ENCODE data around the gene CACNB4. TPM values are rescaled to one million over a fixed set of nuclear protein-coding genes. Genes with fewer than 3 reads are reported as not detected.

CACNB4 gene
- total RNA-seq, 4 donors from 2014 or later = 3.5 to 4.8 (median 4.3) TPM

- no peak for TF ChIP-seq EP300 (IDR thresholded peaks at IDR 0.05)
- TF ChIP-seq POLR2A (IDR thresholded peaks at IDR 0.05) = no peak
- TF ChIP-seq, protein P1, sequence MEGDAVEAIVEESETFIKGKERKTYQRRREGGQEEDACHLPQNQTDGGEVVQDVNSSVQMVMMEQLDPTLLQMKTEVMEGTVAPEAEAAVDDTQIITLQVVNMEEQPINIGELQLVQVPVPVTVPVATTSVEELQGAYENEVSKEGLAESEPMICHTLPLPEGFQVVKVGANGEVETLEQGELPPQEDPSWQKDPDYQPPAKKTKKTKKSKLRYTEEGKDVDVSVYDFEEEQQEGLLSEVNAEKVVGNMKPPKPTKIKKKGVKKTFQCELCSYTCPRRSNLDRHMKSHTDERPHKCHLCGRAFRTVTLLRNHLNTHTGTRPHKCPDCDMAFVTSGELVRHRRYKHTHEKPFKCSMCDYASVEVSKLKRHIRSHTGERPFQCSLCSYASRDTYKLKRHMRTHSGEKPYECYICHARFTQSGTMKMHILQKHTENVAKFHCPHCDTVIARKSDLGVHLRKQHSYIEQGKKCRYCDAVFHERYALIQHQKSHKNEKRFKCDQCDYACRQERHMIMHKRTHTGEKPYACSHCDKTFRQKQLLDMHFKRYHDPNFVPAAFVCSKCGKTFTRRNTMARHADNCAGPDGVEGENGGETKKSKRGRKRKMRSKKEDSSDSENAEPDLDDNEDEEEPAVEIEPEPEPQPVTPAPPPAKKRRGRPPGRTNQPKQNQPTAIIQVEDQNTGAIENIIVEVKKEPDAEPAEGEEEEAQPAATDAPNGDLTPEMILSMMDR (IDR thresholded peaks at IDR 0.05) = no peak
- no peaks in the 10 kb centered on the region for H3K9me3 ChIP-seq
- no peaks in the 10 kb centered on the region for H3K4me1 ChIP-seq
- H3K27ac ChIP-seq = no peak overlapping the region
- 44 to 65% methylated on average over 2 of the region's 2 CpGs for WGBS, 2 donors
- H3K36me3 ChIP-seq = no peaks in the 10 kb centered on the region
- H3K27me3 ChIP-seq = no peaks in the 10 kb centered on the region
- DNase-seq (ENCODE audit: low spot score in 2 of 2) = no peak
- no peak overlapping the region for H3K4me3 ChIP-seq
Observed at GRCh38 chr2:151953467-151953866, 145.4 kb downstream of the CACNB4 start.

DNA sequence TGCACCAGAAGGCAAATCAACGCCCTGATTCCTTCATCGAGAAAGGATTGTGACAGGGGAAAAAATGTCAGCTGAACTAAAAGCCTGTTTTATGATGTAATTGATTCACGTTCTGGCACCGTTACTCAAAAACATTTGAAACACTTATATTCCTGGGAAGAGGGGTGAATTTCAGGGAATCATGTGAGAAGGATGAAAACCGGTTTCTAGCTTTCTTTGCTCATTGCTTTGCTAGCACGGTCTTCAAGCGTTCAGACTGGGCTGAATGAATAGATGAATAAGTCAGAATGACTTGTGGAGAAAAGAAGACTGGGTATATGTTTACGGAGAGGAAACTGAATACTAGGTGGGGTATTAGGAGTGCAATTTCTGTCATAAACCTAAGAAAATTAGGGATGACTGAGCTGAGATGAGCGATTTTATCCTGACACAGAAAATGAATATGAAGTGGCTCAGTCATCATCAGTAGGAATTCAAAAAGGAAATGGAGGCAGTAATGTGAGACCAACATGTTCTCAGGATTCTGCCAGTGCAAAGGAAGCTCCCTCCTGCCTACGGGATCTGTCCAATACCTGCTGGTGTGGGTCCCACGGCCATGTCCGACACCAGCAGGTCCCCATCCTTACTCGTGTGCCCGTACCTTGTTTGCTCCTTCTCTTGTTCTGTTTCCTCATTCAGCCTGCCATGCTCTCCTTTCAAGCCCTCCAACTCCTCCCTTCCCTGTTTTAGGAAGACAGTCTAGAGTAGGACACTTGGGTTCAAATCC, 146.0 kb downstream of the CACNB4 start:
- DNase-seq (ENCODE audit: low spot score in 2 of 2) = no peak
- H3K27ac ChIP-seq = no peak overlapping the region
- H3K4me1 ChIP-seq = peaks cover 0 to 4% (median 0%) of the 10 kb centered on the region in 4 donors
- 83 to 85% methylated on average over 14 of the region's 14 CpGs for WGBS, 2 donors
- H3K9me3 ChIP-seq = no peaks in the 10 kb centered on the region
- H3K36me3 ChIP-seq = no peaks in the 10 kb centered on the region
- H3K27me3 ChIP-seq = no peaks in the 10 kb centered on the region
- H3K4me3 ChIP-seq = no peak overlapping the region
- TF ChIP-seq, protein P1 (IDR thresholded peaks at IDR 0.05) = no peak
- no peak for TF ChIP-seq EP300 (IDR thresholded peaks at IDR 0.05)
- TF ChIP-seq POLR2A (IDR thresholded peaks at IDR 0.05) = no peak

GRCh38 chr2:151947813-151948165, 151.1 kb downstream of the CACNB4 start:
- H3K36me3 ChIP-seq = no peaks in the 10 kb centered on the region
- DNase-seq (ENCODE audit: low spot score in 2 of 2) = no peak
- peak overlapping the region in 3 of 4 donors; percentile 10 to 39 (median 23) for H3K4me3 ChIP-seq
- peak overlapping the region in 2 of 4 donors; percentile 25 to 26 for H3K27ac ChIP-seq
- 34 to 48% methylated on average over 5 of the region's 5 CpGs for WGBS, 2 donors
- no peaks in the 10 kb centered on the region for H3K27me3 ChIP-seq
- TF ChIP-seq, protein P1 (IDR thresholded peaks at IDR 0.05) = no peak
- TF ChIP-seq POLR2A (IDR thresholded peaks at IDR 0.05) (no peak), EP300 (IDR thresholded peaks at IDR 0.05) (no peak)
- H3K9me3 ChIP-seq = peaks cover 0 to 4% (median 0%) of the 10 kb centered on the region in 4 donors
- peaks cover 0 to 16% (median 4%) of the 10 kb centered on the region in 4 donors for H3K4me1 ChIP-seq

DNA sequence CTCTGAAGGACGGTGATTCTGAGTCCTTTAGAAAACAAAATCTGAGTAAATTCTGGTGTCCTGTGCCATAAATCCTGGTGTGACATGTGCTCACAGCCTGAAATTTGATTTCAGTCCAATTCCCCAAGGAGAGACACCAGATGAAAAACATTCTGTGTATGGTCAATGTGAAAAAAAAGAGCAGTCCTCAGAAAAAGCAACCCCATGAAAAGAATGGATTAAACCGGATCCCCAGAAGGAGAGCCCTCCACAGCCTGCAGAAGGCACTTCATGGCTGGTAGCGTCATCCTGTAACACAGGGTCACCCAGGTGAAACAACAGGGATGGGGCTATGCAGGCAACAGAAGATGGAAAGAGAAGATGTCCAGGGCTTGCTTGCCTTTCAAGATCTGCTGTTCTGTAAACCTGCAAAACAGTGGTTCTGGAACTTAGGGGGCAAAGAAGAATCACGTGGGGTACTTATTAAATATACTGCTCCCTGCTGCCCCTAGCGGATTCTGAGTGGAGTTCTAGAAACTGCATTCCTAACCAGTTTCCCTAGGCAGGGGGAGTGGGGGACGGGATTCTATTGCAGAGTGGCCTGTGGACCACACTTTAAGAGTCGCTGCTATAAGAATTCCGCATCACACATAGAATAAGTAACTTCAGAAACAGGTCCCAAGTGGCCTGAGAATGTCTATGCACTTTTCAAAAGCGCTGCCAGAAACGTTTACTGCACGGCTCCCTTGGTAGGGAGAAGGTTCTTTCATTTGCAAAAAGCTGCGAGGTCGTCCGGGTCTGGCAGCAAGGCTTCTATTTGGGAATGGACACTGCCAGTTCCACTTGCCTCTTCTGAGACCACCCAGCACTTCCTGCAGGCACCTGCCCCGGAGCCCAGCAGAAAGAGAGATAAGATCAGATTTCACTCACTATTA, 151.7 kb downstream of the CACNB4 start:
- Histone ChIP-seq H3K4me3 (peak overlapping the region in 3 of 4 donors; percentile 10 to 39 (median 23)), H3K4me1 (peaks cover 0 to 16% (median 4%) of the 10 kb centered on the region in 4 donors), H3K36me3 (no peaks in the 10 kb centered on the region), H3K27me3 (no peaks in the 10 kb centered on the region), H3K9me3 (peaks cover 0 to 10% (median 2%) of the 10 kb centered on the region in 4 donors), H3K27ac (peak overlapping the region in 2 of 4 donors; percentile 25 to 26)
- 23 to 37% methylated on average over 15 of the region's 15 CpGs for WGBS, 2 donors
- peak; percentile 16 to 60 for DNase-seq (ENCODE audit: low spot score in 2 of 2)
- TF ChIP-seq, protein P1 (IDR thresholded peaks at IDR 0.05) = peak; percentile 44 to 63 (median 50)
- TF ChIP-seq POLR2A (IDR thresholded peaks at IDR 0.05) = no peak

Data from tibial nerve (tissue), 4 donors.